ENCODE results near the gene MRTO4. TPM values are rescaled to one million over a fixed set of nuclear protein-coding genes. Genes with fewer than 3 reads are reported as not detected.
A peak's percentile ranks its signal among the peaks of the same experiment; 100 is the strongest.

MRTO4 gene
- 10 to 100 TPM in 1 of 2 donors, 1 to 10 TPM in 1; 8.8 to 29.6 TPM for total RNA-seq

GRCh38 chr1:19251305-19252196, at the start of gene MRTO4, which contains the start of gene EMC1:
TSS of gene MRTO4 (plus strand) at chr1:19251805. CDS start at chr1:19251836, 31 bp downstream.
TSS of gene EMC1 (minus strand) at chr1:19251524. CDS start at chr1:19251509, 15 bp downstream.
- ATAC-seq (ENCODE audit: insufficient number of reproducible peaks, low FRiP score, low read depth) (peak; percentile 79), DNase-seq (ENCODE audit: low spot score) (peak; percentile 48)
- H3K4me1 ChIP-seq (ENCODE audit: control insufficient read depth in 1 of 2, low read depth in 2 of 2), result peaks cover 16 to 24% of the 10 kb centered on the region in 2 donors
- H3K36me3 ChIP-seq, result peaks cover 5% of the 10 kb centered on the region
- no peaks in the 10 kb centered on the region for H3K27me3 ChIP-seq (replicated peaks; ENCODE audit: insufficient read depth)
- TF ChIP-seq, protein P1, sequence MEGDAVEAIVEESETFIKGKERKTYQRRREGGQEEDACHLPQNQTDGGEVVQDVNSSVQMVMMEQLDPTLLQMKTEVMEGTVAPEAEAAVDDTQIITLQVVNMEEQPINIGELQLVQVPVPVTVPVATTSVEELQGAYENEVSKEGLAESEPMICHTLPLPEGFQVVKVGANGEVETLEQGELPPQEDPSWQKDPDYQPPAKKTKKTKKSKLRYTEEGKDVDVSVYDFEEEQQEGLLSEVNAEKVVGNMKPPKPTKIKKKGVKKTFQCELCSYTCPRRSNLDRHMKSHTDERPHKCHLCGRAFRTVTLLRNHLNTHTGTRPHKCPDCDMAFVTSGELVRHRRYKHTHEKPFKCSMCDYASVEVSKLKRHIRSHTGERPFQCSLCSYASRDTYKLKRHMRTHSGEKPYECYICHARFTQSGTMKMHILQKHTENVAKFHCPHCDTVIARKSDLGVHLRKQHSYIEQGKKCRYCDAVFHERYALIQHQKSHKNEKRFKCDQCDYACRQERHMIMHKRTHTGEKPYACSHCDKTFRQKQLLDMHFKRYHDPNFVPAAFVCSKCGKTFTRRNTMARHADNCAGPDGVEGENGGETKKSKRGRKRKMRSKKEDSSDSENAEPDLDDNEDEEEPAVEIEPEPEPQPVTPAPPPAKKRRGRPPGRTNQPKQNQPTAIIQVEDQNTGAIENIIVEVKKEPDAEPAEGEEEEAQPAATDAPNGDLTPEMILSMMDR (IDR thresholded peaks at IDR 0.05), result no peak
- no peaks in the 10 kb centered on the region for H3K9me3 ChIP-seq
- H3K27ac ChIP-seq, result peak within 1 kb of the TSS; percentile 88 to 91
- peak within 1 kb of the TSS; percentile 77 for H3K4me3 ChIP-seq

GRCh38 chr1:19202396-19202795, 49.2 kb upstream of the MRTO4 start:
- no peak for DNase-seq (ENCODE audit: low spot score)
- Histone ChIP-seq H3K4me1 (ENCODE audit: control insufficient read depth in 1 of 2, low read depth in 2 of 2) (peaks cover 48 to 68% of the 10 kb centered on the region in 2 donors), H3K27me3 (replicated peaks; ENCODE audit: insufficient read depth) (no peaks in the 10 kb centered on the region), H3K36me3 (peaks cover 26% of the 10 kb centered on the region), H3K4me3 (no peak overlapping the region), H3K27ac (peak overlapping the region; percentile 59 to 66), H3K9me3 (no peaks in the 10 kb centered on the region)
- TF ChIP-seq, protein P1 (IDR thresholded peaks at IDR 0.05), result no peak
- no peak for ATAC-seq (ENCODE audit: insufficient number of reproducible peaks, low FRiP score, low read depth)

GRCh38 chr1:19203440-19203839, 48.2 kb upstream of the MRTO4 start:
- TF ChIP-seq, protein P1 (IDR thresholded peaks at IDR 0.05), result no peak
- DNase-seq (ENCODE audit: low spot score) (peak; percentile 59), ATAC-seq (ENCODE audit: insufficient number of reproducible peaks, low FRiP score, low read depth) (peak; percentile 87)
- H3K27me3 ChIP-seq (replicated peaks; ENCODE audit: insufficient read depth), result no peaks in the 10 kb centered on the region
- H3K36me3 ChIP-seq, result peaks cover 16% of the 10 kb centered on the region
- H3K27ac ChIP-seq, result peak overlapping the region; percentile 59 to 66
- peak overlapping the region; percentile 23 for H3K4me3 ChIP-seq
- no peaks in the 10 kb centered on the region for H3K9me3 ChIP-seq
- H3K4me1 ChIP-seq (ENCODE audit: control insufficient read depth in 1 of 2, low read depth in 2 of 2), result peaks cover 55 to 78% of the 10 kb centered on the region in 2 donors

DNA sequence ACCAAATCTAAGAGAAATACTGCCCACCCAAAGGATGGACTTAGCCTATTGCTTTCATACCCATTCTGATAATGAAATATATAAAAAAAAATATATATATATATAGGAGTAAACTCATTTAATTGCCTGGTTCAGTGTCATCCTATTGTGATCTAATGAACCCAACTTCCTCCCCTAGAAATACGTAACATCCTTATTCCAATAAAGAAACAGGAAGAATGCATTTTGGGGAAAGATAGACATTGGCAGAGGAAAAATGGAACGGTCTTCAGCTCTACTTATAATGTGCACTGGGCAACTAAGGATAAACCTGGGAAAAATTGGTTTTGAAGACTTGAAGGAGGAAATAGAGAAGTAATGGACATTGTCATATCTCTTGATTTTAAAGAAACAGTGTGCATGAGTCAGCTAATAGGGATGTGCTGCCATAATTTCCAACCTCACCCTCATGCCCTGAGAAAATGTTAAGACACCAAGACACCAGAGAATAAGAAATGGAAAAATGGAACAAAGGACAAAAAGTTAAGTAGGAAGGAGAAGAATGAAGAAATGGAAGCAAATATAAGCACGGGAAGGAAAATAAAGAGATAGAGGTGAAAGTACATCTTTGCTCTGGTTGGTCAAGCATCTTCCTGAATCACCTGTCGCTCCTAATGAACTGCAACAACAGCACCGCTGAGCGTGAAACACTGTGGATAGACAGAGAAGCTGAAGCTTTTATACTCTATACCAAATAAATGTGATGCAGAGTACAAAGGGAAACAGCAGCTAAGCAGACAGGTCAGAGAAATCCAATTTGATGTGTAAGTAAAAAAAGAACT, 46.9 kb upstream of the MRTO4 start:
- Histone ChIP-seq H3K4me1 (ENCODE audit: control insufficient read depth in 1 of 2, low read depth in 2 of 2) (peaks cover 55 to 86% of the 10 kb centered on the region in 2 donors), H3K27ac (peak overlapping the region; percentile 19 to 66), H3K4me3 (no peak overlapping the region), H3K9me3 (no peaks in the 10 kb centered on the region), H3K36me3 (peaks cover 4% of the 10 kb centered on the region), H3K27me3 (replicated peaks; ENCODE audit: insufficient read depth) (no peaks in the 10 kb centered on the region)
- no peak for ATAC-seq (ENCODE audit: insufficient number of reproducible peaks, low FRiP score, low read depth)
- TF ChIP-seq, protein P1 (IDR thresholded peaks at IDR 0.05), result no peak
- DNase-seq (ENCODE audit: low spot score), result no peak

- ATAC-seq (ENCODE audit: insufficient number of reproducible peaks, low FRiP score, low read depth), result no peak
- DNase-seq (ENCODE audit: low spot score), result no peak
- H3K27me3 ChIP-seq (replicated peaks; ENCODE audit: insufficient read depth), result no peaks in the 10 kb centered on the region
- H3K27ac ChIP-seq, result no peak overlapping the region
- H3K4me1 ChIP-seq (ENCODE audit: control insufficient read depth in 1 of 2, low read depth in 2 of 2), result peaks cover 55 to 86% of the 10 kb centered on the region in 2 donors
- peaks cover 4% of the 10 kb centered on the region for H3K36me3 ChIP-seq
- no peak overlapping the region for H3K4me3 ChIP-seq
- TF ChIP-seq, protein P1 (IDR thresholded peaks at IDR 0.05), result no peak
- no peaks in the 10 kb centered on the region for H3K9me3 ChIP-seq
Measured at GRCh38 chr1:19205403-19205802, 46.2 kb upstream of the MRTO4 start.
